NB4 (cell line): ENCODE results near the gene PSENEN.

Source experiments
- DNase-seq: peaks from one replicate; pipeline ENCODE4 v3.0.0; 2010; ENCODE audit warnings: low read depth
- H3K4me3 ChIP-seq: one replicate; pipeline ENCODE4 v1.5.1; 2011; ENCODE audit warnings: mild to moderate bottlenecking, low read depth, low read length, moderate library complexity
- CTCF ChIP-seq: IDR thresholded peaks from one replicate; pipeline ENCODE4 v1.5.1; 2012; ENCODE audit warnings: low read depth, low read length
- MAX ChIP-seq: IDR thresholded peaks from 2 replicates; pipeline ENCODE4 v1.6.1; 2011; ENCODE audit warnings: low read depth, low read length
- MYC ChIP-seq: IDR thresholded peaks from 2 replicates; pipeline ENCODE4 v1.6.1; 2011; ENCODE audit warnings: low read depth, low read length
- POLR2A ChIP-seq: IDR thresholded peaks from 2 replicates; pipeline ENCODE4 v1.6.1; 2011; ENCODE audit warnings: mild to moderate bottlenecking; ENCODE audit not compliant: insufficient read length; ENCODE audit errors: extremely low read depth

Gene PSENEN

GRCh38 chr19:35727053-35727955 is 18.1 kb upstream of the PSENEN start:
- DNase-seq, result no peak
- TF ChIP-seq MAX (no peak), POLR2A (no peak)
- H3K4me3 ChIP-seq, result no peak overlapping the region

- no peak for DNase-seq
- no peak overlapping the region for H3K4me3 ChIP-seq
- TF ChIP-seq CTCF (no peak), MYC (no peak), POLR2A (no peak), MAX (no peak)
These were observed 17.3 kb upstream of the PSENEN start for GRCh38 chr19:35727956-35728706.

GRCh38 chr19:35729021-35729420 is 16.4 kb upstream of the PSENEN start:
- H3K4me3 ChIP-seq, result no peak overlapping the region
- TF ChIP-seq MAX (no peak), POLR2A (no peak), CTCF (no peak)
- DNase-seq, result no peak

GRCh38 chr19:35729763-35730162 is 15.7 kb upstream of the PSENEN start:
- no peak for DNase-seq
- TF ChIP-seq MYC (no peak), CTCF (no peak), MAX (no peak), POLR2A (no peak)
- H3K4me3 ChIP-seq, result no peak overlapping the region

- no peak overlapping the region for H3K4me3 ChIP-seq
- DNase-seq, result no peak
- TF ChIP-seq MAX (no peak), POLR2A (no peak), MYC (no peak), CTCF (no peak)
These were observed 15.1 kb upstream of the PSENEN start for GRCh38 chr19:35730326-35730725.

- no peak for DNase-seq
- no peak overlapping the region for H3K4me3 ChIP-seq
- TF ChIP-seq MYC, result no peak
- TF ChIP-seq CTCF, result no peak
- TF ChIP-seq POLR2A, result no peak
- TF ChIP-seq MAX, result no peak
These were observed 14.1 kb upstream of the PSENEN start for GRCh38 chr19:35731353-35731752.
